Measurements from ENCODE around the gene PDE8B. TPM values are rescaled to one million over a fixed set of nuclear protein-coding genes. Genes with fewer than 3 reads are reported as not detected.

The PDE8B gene
- total and polyA plus RNA-seq, 2 donors (not counting 1 experiment from before 2014, with no cell fraction given) = 0.07 TPM; not detected in 1

DNA sequence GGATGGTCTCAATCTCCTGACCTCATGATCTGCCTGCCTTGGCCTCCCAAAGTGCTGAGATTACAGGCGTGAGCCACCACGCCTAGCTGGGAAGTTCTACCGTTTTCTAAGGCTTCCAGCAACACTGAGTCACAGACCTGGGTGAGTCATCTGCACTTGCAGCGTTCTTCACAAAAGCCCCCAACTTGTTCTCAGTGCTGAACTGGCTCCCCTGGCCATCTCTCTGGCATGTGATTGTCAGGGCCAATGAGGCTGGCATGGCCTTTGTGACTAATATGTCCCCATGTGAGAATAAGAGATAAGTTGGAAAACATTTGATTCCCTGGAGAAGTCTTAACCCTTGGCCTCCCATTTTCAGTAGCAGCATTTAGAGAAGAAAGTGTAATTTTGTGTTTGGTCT is 157.3 kb downstream of the PDE8B start:
- no peak overlapping the region for H3K4me3 ChIP-seq (ENCODE audit: control extremely low read depth in 1 of 5, extremely low read depth in 1 of 5, insufficient read depth in 1 of 5, low read depth in 2 of 5, low read length in 4 of 5)
- TF ChIP-seq, protein P1, sequence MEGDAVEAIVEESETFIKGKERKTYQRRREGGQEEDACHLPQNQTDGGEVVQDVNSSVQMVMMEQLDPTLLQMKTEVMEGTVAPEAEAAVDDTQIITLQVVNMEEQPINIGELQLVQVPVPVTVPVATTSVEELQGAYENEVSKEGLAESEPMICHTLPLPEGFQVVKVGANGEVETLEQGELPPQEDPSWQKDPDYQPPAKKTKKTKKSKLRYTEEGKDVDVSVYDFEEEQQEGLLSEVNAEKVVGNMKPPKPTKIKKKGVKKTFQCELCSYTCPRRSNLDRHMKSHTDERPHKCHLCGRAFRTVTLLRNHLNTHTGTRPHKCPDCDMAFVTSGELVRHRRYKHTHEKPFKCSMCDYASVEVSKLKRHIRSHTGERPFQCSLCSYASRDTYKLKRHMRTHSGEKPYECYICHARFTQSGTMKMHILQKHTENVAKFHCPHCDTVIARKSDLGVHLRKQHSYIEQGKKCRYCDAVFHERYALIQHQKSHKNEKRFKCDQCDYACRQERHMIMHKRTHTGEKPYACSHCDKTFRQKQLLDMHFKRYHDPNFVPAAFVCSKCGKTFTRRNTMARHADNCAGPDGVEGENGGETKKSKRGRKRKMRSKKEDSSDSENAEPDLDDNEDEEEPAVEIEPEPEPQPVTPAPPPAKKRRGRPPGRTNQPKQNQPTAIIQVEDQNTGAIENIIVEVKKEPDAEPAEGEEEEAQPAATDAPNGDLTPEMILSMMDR (IDR thresholded peaks at IDR 0.05) = no peak
- TF ChIP-seq EZH2 (IDR thresholded peaks at IDR 0.05; ENCODE audit: borderline replicate concordance, insufficient read depth, low read depth, low read length, poor library complexity, severe bottlenecking) = no peak
- Mint-ChIP-seq H3K9me3 (ENCODE audit: insufficient read depth) (no peaks in the 10 kb centered on the region), H3K4me3 (no peak overlapping the region), H3K27me3 (no peaks in the 10 kb centered on the region), H3K27ac (no peak overlapping the region), H3K4me1 (no peaks in the 10 kb centered on the region)
- no peaks in the 10 kb centered on the region for H3K36me3 ChIP-seq (replicated peaks in 1 of 2; ENCODE audit: control extremely low read depth in 1 of 2, control insufficient read depth in 1 of 2, extremely low read depth in 1 of 2, insufficient read depth in 2 of 2, low read length in 1 of 2)
- intact Hi-C loops (cut with micrococcal nuclease) = no loop called here
- H4K20me1 ChIP-seq (ENCODE audit: control insufficient read depth, insufficient read depth, low read length, poor library complexity, severe bottlenecking) = no peaks in the 10 kb centered on the region
- 86% methylated on average over 4 of the region's 4 CpGs for WGBS (ENCODE audit: insufficient coverage)
- H3K27me3 ChIP-seq (replicated peaks in 1 of 4; ENCODE audit: control extremely low read depth in 1 of 4, control insufficient read depth in 3 of 4, insufficient read depth in 4 of 4, low read length in 3 of 4) = no peaks in the 10 kb centered on the region
- no peak overlapping the region for H2AFZ ChIP-seq (ENCODE audit: insufficient read depth, low read depth, low read length, poor library complexity, severe bottlenecking)
- no peak overlapping the region for H3K4me2 ChIP-seq (replicated peaks; ENCODE audit: low read depth, low read length, poor library complexity, severe bottlenecking)
- ATAC-seq (ENCODE audit: low read depth) = no peak
- ChIA-PET CTCF (no interaction called here), POLR2A (no interaction called here)
- H3K9me3 ChIP-seq (ENCODE audit: control extremely low read depth in 1 of 3, control insufficient read depth in 2 of 3, insufficient read depth in 1 of 3, low read length in 2 of 3) = no peaks in the 10 kb centered on the region
- no peak overlapping the region for H3K27ac ChIP-seq (ENCODE audit: low read length in 2 of 2)
- no peak for DNase-seq
- no peak overlapping the region for H3K9ac ChIP-seq (ENCODE audit: low read length)
- no peaks in the 10 kb centered on the region for H3K79me2 ChIP-seq (ENCODE audit: control insufficient read depth, insufficient read depth, low read length)
- H3K4me1 ChIP-seq (ENCODE audit: control insufficient read depth in 2 of 2, insufficient read depth in 2 of 2, low read length in 2 of 2) = no peaks in the 10 kb centered on the region

GRCh38 chr5:77368367-77368766 is 157.9 kb downstream of the PDE8B start:
- no peak overlapping the region for H3K27ac Mint-ChIP-seq
- intact Hi-C loops (cut with micrococcal nuclease) = no loop called here

More at GRCh38 chr5:77368367-77368766, 157.9 kb downstream of the PDE8B start:
- Histone ChIP-seq H3K4me2 (replicated peaks; ENCODE audit: low read depth, low read length, poor library complexity, severe bottlenecking) (no peak overlapping the region), H3K9ac (ENCODE audit: low read length) (no peak overlapping the region), H3K27me3 (replicated peaks in 1 of 4; ENCODE audit: control extremely low read depth in 1 of 4, control insufficient read depth in 3 of 4, insufficient read depth in 4 of 4, low read length in 3 of 4) (no peaks in the 10 kb centered on the region), H3K4me3 (ENCODE audit: control extremely low read depth in 1 of 5, extremely low read depth in 1 of 5, insufficient read depth in 1 of 5, low read depth in 2 of 5, low read length in 4 of 5) (no peak overlapping the region), H3K36me3 (replicated peaks in 1 of 2; ENCODE audit: control extremely low read depth in 1 of 2, control insufficient read depth in 1 of 2, extremely low read depth in 1 of 2, insufficient read depth in 2 of 2, low read length in 1 of 2) (no peaks in the 10 kb centered on the region), H4K20me1 (ENCODE audit: control insufficient read depth, insufficient read depth, low read length, poor library complexity, severe bottlenecking) (no peaks in the 10 kb centered on the region), H2AFZ (ENCODE audit: insufficient read depth, low read depth, low read length, poor library complexity, severe bottlenecking) (no peak overlapping the region), H3K9me3 (ENCODE audit: control extremely low read depth in 1 of 3, control insufficient read depth in 2 of 3, insufficient read depth in 1 of 3, low read length in 2 of 3) (no peaks in the 10 kb centered on the region), H3K4me1 (ENCODE audit: control insufficient read depth in 2 of 2, insufficient read depth in 2 of 2, low read length in 2 of 2) (no peaks in the 10 kb centered on the region), H3K79me2 (ENCODE audit: control insufficient read depth, insufficient read depth, low read length) (no peaks in the 10 kb centered on the region), H3K27ac (ENCODE audit: low read length in 2 of 2) (no peak overlapping the region)
- TF ChIP-seq, protein P1 (IDR thresholded peaks at IDR 0.05) = no peak
- TF ChIP-seq EZH2 (IDR thresholded peaks at IDR 0.05; ENCODE audit: borderline replicate concordance, insufficient read depth, low read depth, low read length, poor library complexity, severe bottlenecking) = no peak
- no peak for DNase-seq
- no peak for ATAC-seq (ENCODE audit: low read depth)
- H3K4me3 Mint-ChIP-seq = no peak overlapping the region
- 98% methylated on average over 4 of the region's 5 CpGs for WGBS (ENCODE audit: insufficient coverage)
- no peaks in the 10 kb centered on the region for H3K27me3 Mint-ChIP-seq
- ChIA-PET POLR2A (no interaction called here), CTCF (no interaction called here)
- no peaks in the 10 kb centered on the region for H3K9me3 Mint-ChIP-seq (ENCODE audit: insufficient read depth)
- no peaks in the 10 kb centered on the region for H3K4me1 Mint-ChIP-seq
